Muscle layer of duodenum (tissue), 2 donors: ENCODE data around the gene CDH13.
A peak's percentile ranks its signal among the peaks of the same experiment; 100 is the strongest.

Experiments used
- H3K27ac ChIP-seq: one replicate; pipeline ENCODE4 v1.7.0; 2013; ENCODE audit warnings: mild to moderate bottlenecking, low read length
- H3K27me3 ChIP-seq: one replicate; pipeline ENCODE4 v1.7.0; 2013; ENCODE audit warnings: low read depth, mild to moderate bottlenecking, control low read depth, low read length
- H3K36me3 ChIP-seq, 2 donors: one replicate each; pipeline ENCODE4 v1.7.0; 2013; ENCODE audit warnings: low read length in 2 of 2, control low read depth in 1 of 2, mild to moderate bottlenecking in 1 of 2; ENCODE audit not compliant: insufficient read depth in 2 of 2, control insufficient read depth in 1 of 2
- H3K4me1 ChIP-seq, 2 donors: one replicate each; pipeline ENCODE4 v1.7.0; 2013; ENCODE audit warnings: low read length in 2 of 2, mild to moderate bottlenecking in 2 of 2, control low read depth in 1 of 2, moderate library complexity in 1 of 2; ENCODE audit not compliant: insufficient read depth in 2 of 2, control insufficient read depth in 1 of 2
- H3K4me3 ChIP-seq, 2 donors: one replicate each; pipeline ENCODE4 v1.7.0; 2013; ENCODE audit warnings: low read length in 2 of 2, low read depth in 1 of 2, mild to moderate bottlenecking in 1 of 2
- H3K9me3 ChIP-seq, 2 donors: one replicate each; pipeline ENCODE4 v1.7.0; 2013; ENCODE audit warnings: low read length in 2 of 2, control low read depth in 1 of 2, mild to moderate bottlenecking in 1 of 2; ENCODE audit not compliant: control insufficient read depth in 1 of 2
- donor health status: healthy.

The CDH13 gene

GRCh38 chr16:83113317-83113716, 486.5 kb downstream of the CDH13 start:
- no peak overlapping the region for H3K27ac ChIP-seq
- H3K4me3 ChIP-seq, result no peak overlapping the region
- H3K4me1 ChIP-seq, result no peaks in the 10 kb centered on the region
- no peaks in the 10 kb centered on the region for H3K27me3 ChIP-seq
- no peaks in the 10 kb centered on the region for H3K9me3 ChIP-seq
- no peaks in the 10 kb centered on the region for H3K36me3 ChIP-seq

- Histone ChIP-seq H3K4me3 (no peak overlapping the region), H3K9me3 (no peaks in the 10 kb centered on the region), H3K27me3 (no peaks in the 10 kb centered on the region), H3K27ac (no peak overlapping the region), H3K36me3 (no peaks in the 10 kb centered on the region), H3K4me1 (no peaks in the 10 kb centered on the region)
These were observed 487.0 kb downstream of the CDH13 start for GRCh38 chr16:83113811-83114210.

- H3K4me3 ChIP-seq, result no peak overlapping the region
- no peaks in the 10 kb centered on the region for H3K9me3 ChIP-seq
- H3K27ac ChIP-seq, result no peak overlapping the region
- no peaks in the 10 kb centered on the region for H3K36me3 ChIP-seq
- H3K27me3 ChIP-seq, result no peaks in the 10 kb centered on the region
- no peaks in the 10 kb centered on the region for H3K4me1 ChIP-seq
These were observed 488.9 kb downstream of the CDH13 start for GRCh38 chr16:83115491-83116232.

GRCh38 chr16:83116274-83116892, 489.6 kb downstream of the CDH13 start:
- H3K27ac ChIP-seq, result no peak overlapping the region
- H3K27me3 ChIP-seq, result no peaks in the 10 kb centered on the region
- no peaks in the 10 kb centered on the region for H3K4me1 ChIP-seq
- H3K36me3 ChIP-seq, result no peaks in the 10 kb centered on the region
- H3K4me3 ChIP-seq, result no peak overlapping the region
- no peaks in the 10 kb centered on the region for H3K9me3 ChIP-seq

GRCh38 chr16:83117810-83118209, 491.0 kb downstream of the CDH13 start:
- no peaks in the 10 kb centered on the region for H3K9me3 ChIP-seq
- no peaks in the 10 kb centered on the region for H3K36me3 ChIP-seq
- no peak overlapping the region for H3K4me3 ChIP-seq
- no peaks in the 10 kb centered on the region for H3K27me3 ChIP-seq
- no peak overlapping the region for H3K27ac ChIP-seq
- H3K4me1 ChIP-seq, result no peaks in the 10 kb centered on the region

GRCh38 chr16:83118365-83118764, 491.6 kb downstream of the CDH13 start:
- no peaks in the 10 kb centered on the region for H3K4me1 ChIP-seq
- H3K36me3 ChIP-seq, result no peaks in the 10 kb centered on the region
- H3K27me3 ChIP-seq, result no peaks in the 10 kb centered on the region
- no peaks in the 10 kb centered on the region for H3K9me3 ChIP-seq
- no peak overlapping the region for H3K4me3 ChIP-seq
- no peak overlapping the region for H3K27ac ChIP-seq

GRCh38 chr16:83125999-83126568, 499.3 kb downstream of the CDH13 start:
- Histone ChIP-seq H3K4me1 (no peaks in the 10 kb centered on the region), H3K36me3 (no peaks in the 10 kb centered on the region), H3K27me3 (no peaks in the 10 kb centered on the region), H3K27ac (no peak overlapping the region), H3K9me3 (peaks cover 0 to 7% of the 10 kb centered on the region in 2 donors), H3K4me3 (no peak overlapping the region)

- no peaks in the 10 kb centered on the region for H3K27me3 ChIP-seq
- H3K4me3 ChIP-seq, result no peak overlapping the region
- H3K9me3 ChIP-seq, result peaks cover 0 to 7% of the 10 kb centered on the region in 2 donors
- no peaks in the 10 kb centered on the region for H3K36me3 ChIP-seq
- no peak overlapping the region for H3K27ac ChIP-seq
- H3K4me1 ChIP-seq, result no peaks in the 10 kb centered on the region
These were observed 501.3 kb downstream of the CDH13 start for GRCh38 chr16:83128041-83128440.

- Histone ChIP-seq H3K27ac (no peak overlapping the region), H3K4me3 (no peak overlapping the region), H3K9me3 (peaks cover 0 to 7% of the 10 kb centered on the region in 2 donors), H3K4me1 (no peaks in the 10 kb centered on the region), H3K36me3 (no peaks in the 10 kb centered on the region), H3K27me3 (no peaks in the 10 kb centered on the region)
These were observed 503.3 kb downstream of the CDH13 start for GRCh38 chr16:83130039-83130438.

GRCh38 chr16:83134638-83135037, 507.9 kb downstream of the CDH13 start:
- no peaks in the 10 kb centered on the region for H3K36me3 ChIP-seq
- H3K9me3 ChIP-seq, result no peaks in the 10 kb centered on the region
- H3K4me1 ChIP-seq, result peaks cover 0 to 4% of the 10 kb centered on the region in 2 donors
- no peak overlapping the region for H3K4me3 ChIP-seq
- H3K27ac ChIP-seq, result no peak overlapping the region
- H3K27me3 ChIP-seq, result no peaks in the 10 kb centered on the region

- Histone ChIP-seq H3K9me3 (no peaks in the 10 kb centered on the region), H3K4me1 (peaks cover 0 to 4% of the 10 kb centered on the region in 2 donors), H3K36me3 (no peaks in the 10 kb centered on the region), H3K27ac (no peak overlapping the region), H3K4me3 (peak overlapping the region in 1 of 2 donors; percentile 54), H3K27me3 (no peaks in the 10 kb centered on the region)
These were observed 509.6 kb downstream of the CDH13 start for GRCh38 chr16:83136419-83136818.
